ENCODE data around the gene CMTM8.

The CMTM8 gene

GRCh38 chr3:32405711-32406323 is 167.3 kb downstream of the CMTM8 start:
- DNase-seq = no peak

- DNase-seq = no peak
These were observed 168.3 kb downstream of the CMTM8 start for GRCh38 chr3:32406486-32407408.

- DNase-seq = no peak
These were observed 172.1 kb downstream of the CMTM8 start for GRCh38 chr3:32410367-32411246.

GRCh38 chr3:32411442-32411841 is 173.0 kb downstream of the CMTM8 start:
- DNase-seq = no peak

GRCh38 chr3:32412887-32413286 is 174.4 kb downstream of the CMTM8 start:
- no peak for DNase-seq

- no peak for DNase-seq
These were observed 175.5 kb downstream of the CMTM8 start for GRCh38 chr3:32413845-32414521.

- DNase-seq = no peak
These were observed 176.2 kb downstream of the CMTM8 start for GRCh38 chr3:32414522-32415202.

GRCh38 chr3:32419742-32420125 is 181.3 kb downstream of the CMTM8 start:
- DNase-seq = no peak
